SK-N-MC (cell line): ENCODE measurements around the gene NTN5.

Source experiments
- EZH2 ChIP-seq: fragments of 200-600 bp; sonication (generic); IDR thresholded peaks from one replicate; pipeline ENCODE4 v1.6.1; 2017; ENCODE audit warnings: antibody characterized with exemption
- FOXP2 ChIP-seq: optimal IDR thresholded peaks from 2 replicates; pipeline ENCODE3; 2011; ENCODE audit warnings: mild to moderate bottlenecking, moderate library complexity; ENCODE audit not compliant: insufficient read depth; ENCODE audit errors: extremely low read length, control extremely low read depth
- POLR2AphosphoS5 ChIP-seq: IDR thresholded peaks from 2 replicates; pipeline ENCODE4 v1.6.1; 2012; ENCODE audit warnings: mild to moderate bottlenecking, low read depth, low read length, borderline replicate concordance

DNA sequence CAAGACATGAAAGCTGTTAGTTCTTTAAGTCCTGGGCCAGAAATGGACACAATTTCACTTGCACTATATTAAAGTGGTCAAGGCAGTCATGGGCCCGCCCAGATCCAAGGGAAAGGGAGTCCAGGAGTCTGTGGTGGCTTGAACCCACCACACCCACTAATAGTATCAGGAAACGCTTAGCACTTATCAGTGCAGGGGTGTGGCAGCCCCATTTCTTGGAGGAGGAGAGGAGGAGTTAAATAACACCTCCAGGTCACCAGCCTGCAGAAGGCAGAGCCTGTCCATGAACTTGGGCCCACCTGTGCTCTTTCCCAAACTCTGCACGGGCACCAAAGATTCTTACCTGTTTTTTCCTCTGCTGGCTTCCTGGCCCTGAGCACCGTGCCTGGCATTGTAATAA is 5.4 kb upstream of the NTN5 start:
- TF ChIP-seq EZH2 (no peak), POLR2AphosphoS5 (no peak), FOXP2 (no peak)
